ENCODE measurements around the gene SCNN1A. TPM values are rescaled to one million over a fixed set of nuclear protein-coding genes. Genes with fewer than 3 reads are reported as not detected.

The SCNN1A gene
- total and polyA plus RNA-seq, 2 of the 13 experiments (the other 11 are each of a cell fraction or from before 2014, with no cell fraction given): 1.5 to 14.6 TPM

DNA sequence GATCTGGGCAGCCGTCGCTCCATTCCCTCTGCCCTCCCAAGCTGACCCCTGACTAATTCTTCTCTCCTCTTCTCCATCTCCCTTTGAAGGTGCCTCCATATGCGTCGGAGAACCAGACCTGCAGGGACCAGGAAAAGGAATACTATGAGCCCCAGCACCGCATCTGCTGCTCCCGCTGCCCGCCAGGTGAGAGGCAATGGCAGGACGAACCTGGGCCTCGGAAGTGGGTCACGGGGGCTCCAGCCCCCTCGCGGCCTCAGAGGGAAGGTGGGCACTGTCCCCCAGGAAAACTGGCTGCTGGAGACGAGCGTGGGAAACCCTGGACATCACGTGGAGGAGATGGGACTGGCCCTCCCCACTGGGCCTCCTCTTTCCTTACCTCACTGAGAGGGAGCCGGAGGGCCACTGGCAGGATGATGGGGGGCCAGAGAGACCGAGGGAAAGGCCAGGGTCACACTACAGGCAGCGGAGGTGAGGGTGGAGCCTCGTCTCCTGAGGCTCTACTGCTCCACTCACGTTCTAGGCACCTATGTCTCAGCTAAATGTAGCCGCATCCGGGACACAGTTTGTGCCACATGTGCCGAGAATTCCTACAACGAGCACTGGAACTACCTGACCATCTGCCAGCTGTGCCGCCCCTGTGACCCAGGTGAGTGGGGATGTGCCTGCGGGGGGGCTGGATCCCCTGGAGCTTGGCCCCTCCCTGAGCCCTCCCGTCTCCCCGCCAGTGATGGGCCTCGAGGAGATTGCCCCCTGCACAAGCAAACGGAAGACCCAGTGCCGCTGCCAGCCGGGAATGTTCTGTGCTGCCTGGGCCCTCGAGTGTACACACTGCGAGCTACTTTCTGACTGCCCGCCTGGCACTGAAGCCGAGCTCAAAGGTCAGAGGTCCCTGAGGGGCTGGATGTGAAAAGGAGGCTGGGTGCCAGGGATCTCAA lies 9.4 kb upstream of the SCNN1A start (continued):
- TF ChIP-seq, protein P1, sequence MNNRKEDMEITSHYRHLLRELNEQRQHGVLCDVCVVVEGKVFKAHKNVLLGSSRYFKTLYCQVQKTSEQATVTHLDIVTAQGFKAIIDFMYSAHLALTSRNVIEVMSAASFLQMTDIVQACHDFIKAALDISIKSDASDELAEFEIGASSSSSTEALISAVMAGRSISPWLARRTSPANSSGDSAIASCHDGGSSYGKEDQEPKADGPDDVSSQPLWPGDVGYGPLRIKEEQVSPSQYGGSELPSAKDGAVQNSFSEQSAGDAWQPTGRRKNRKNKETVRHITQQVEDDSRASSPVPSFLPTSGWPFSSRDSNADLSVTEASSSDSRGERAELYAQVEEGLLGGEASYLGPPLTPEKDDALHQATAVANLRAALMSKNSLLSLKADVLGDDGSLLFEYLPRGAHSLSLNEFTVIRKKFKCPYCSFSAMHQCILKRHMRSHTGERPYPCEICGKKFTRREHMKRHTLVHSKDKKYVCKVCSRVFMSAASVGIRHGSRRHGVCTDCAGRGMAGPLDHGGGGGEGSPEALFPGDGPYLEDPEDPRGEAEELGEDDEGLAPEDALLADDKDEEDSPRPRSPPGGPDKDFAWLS (CRISPR knock-in tag; IDR thresholded peaks at IDR 0.05; ENCODE audit: borderline replicate concordance): 0 out of 2 replicates have a peak, but pooled peaks have one; percentile 22
- TF ChIP-seq KMT2A (CRISPR knock-in tag; IDR thresholded peaks at IDR 0.05) (no peak), RFX5 (IDR thresholded peaks at IDR 0.05; ENCODE audit: low read depth, low read length) (no peak), POLR2G (IDR thresholded peaks at IDR 0.05; ENCODE audit: low read depth, low read length) (0 out of 2 replicates have a peak, but pooled peaks have one; percentile 18), AGO2 (optimal IDR thresholded peaks at IDR 0.05; ENCODE audit: low read depth, low read length) (peak; percentile 47), ZNF335 (CRISPR knock-in tag; IDR thresholded peaks at IDR 0.05) (no peak), CHD2 (IDR thresholded peaks at IDR 0.05; ENCODE audit: low read depth, low read length) (no peak), SP4 (CRISPR knock-in tag; IDR thresholded peaks at IDR 0.05) (no peak), BRD4 (CRISPR knock-in tag; IDR thresholded peaks at IDR 0.05) (no peak), ISL2 (CRISPR knock-in tag; IDR thresholded peaks at IDR 0.05) (peak; percentile 41; the same call in 1 of the 2 replicates), KLF12 (CRISPR knock-in tag; IDR thresholded peaks at IDR 0.05; ENCODE audit: borderline replicate concordance) (peak; percentile 54; the same call in 1 of the 2 replicates), MZF1 (CRISPR knock-in tag; IDR thresholded peaks at IDR 0.05; ENCODE audit: borderline replicate concordance) (no peak), ZNF383 (CRISPR knock-in tag; IDR thresholded peaks at IDR 0.05; ENCODE audit: borderline replicate concordance) (peak; percentile 93; the same call in 1 of the 2 replicates), ONECUT2 (CRISPR knock-in tag; IDR thresholded peaks at IDR 0.05) (0 out of 2 replicates have a peak, but pooled peaks have one; percentile 18), PAF1 (CRISPR knock-in tag; IDR thresholded peaks at IDR 0.05) (0 out of 2 replicates have a peak, but pooled peaks have one; percentile 28)
- TF ChIP-seq, protein P2, sequence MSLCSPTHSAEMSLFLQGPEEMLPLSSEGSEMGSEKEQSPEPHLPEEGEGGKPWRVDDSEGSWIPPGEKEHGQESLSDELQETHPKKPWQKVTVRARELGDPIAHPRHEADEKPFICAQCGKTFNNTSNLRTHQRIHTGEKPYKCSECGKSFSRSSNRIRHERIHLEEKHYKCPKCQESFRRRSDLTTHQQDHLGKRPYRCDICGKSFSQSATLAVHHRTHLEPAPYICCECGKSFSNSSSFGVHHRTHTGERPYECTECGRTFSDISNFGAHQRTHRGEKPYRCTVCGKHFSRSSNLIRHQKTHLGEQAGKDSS (CRISPR knock-in tag; IDR thresholded peaks at IDR 0.05; ENCODE audit: borderline replicate concordance, low read depth): 0 out of 2 replicates have a peak, but pooled peaks have one; percentile 7
- TF ChIP-seq, protein P3, sequence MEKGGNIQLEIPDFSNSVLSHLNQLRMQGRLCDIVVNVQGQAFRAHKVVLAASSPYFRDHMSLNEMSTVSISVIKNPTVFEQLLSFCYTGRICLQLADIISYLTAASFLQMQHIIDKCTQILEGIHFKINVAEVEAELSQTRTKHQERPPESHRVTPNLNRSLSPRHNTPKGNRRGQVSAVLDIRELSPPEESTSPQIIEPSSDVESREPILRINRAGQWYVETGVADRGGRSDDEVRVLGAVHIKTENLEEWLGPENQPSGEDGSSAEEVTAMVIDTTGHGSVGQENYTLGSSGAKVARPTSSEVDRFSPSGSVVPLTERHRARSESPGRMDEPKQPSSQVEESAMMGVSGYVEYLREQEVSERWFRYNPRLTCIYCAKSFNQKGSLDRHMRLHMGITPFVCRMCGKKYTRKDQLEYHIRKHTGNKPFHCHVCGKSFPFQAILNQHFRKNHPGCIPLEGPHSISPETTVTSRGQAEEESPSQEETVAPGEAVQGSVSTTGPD (CRISPR knock-in tag; IDR thresholded peaks at IDR 0.05): 0 out of 2 replicates have a peak, but pooled peaks have one; percentile 29
- TF ChIP-seq, protein P4, sequence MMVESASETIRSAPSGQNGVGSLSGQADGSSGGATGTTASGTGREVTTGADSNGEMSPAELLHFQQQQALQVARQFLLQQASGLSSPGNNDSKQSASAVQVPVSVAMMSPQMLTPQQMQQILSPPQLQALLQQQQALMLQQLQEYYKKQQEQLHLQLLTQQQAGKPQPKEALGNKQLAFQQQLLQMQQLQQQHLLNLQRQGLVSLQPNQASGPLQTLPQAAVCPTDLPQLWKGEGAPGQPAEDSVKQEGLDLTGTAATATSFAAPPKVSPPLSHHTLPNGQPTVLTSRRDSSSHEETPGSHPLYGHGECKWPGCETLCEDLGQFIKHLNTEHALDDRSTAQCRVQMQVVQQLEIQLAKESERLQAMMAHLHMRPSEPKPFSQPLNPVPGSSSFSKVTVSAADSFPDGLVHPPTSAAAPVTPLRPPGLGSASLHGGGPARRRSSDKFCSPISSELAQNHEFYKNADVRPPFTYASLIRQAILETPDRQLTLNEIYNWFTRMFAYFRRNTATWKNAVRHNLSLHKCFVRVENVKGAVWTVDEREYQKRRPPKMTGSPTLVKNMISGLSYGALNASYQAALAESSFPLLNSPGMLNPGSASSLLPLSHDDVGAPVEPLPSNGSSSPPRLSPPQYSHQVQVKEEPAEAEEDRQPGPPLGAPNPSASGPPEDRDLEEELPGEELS (CRISPR knock-in tag; IDR thresholded peaks at IDR 0.05): no peak
- TF ChIP-seq, protein P5, sequence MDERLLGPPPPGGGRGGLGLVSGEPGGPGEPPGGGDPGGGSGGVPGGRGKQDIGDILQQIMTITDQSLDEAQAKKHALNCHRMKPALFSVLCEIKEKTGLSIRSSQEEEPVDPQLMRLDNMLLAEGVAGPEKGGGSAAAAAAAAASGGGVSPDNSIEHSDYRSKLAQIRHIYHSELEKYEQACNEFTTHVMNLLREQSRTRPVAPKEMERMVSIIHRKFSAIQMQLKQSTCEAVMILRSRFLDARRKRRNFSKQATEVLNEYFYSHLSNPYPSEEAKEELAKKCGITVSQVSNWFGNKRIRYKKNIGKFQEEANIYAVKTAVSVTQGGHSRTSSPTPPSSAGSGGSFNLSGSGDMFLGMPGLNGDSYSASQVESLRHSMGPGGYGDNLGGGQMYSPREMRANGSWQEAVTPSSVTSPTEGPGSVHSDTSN (CRISPR knock-in tag; IDR thresholded peaks at IDR 0.05): no peak

Data from HepG2 (cell line).